IMR-90 (cell line): ENCODE data around the gene WNT7A. TPM values are rescaled to one million over a fixed set of nuclear protein-coding genes. Genes with fewer than 3 reads are reported as not detected.
A peak's percentile ranks its signal among the peaks of the same experiment; 100 is the strongest.

Experiments used
- ATAC-seq: fragments of 200-7000 bp; cut with Tn5 transposase; 2 replicates; pipeline ENCODE4 v1.9.1; 2020; ENCODE audit warnings: low read depth, mild to moderate bottlenecking, moderate library complexity
- BruUV-seq: library from RNA; stranded (reverse); fragments of 400-500 nt; replicated peaks from 2 replicates; lab custom pipeline; 2021; lab: Mats Ljungman, UMichigan
- CTCF ChIA-PET: fragments of 300-600 bp; formaldehyde crosslinking; extraction: SDS; loops from one replicate; lab custom pipeline; 2021; ENCODE audit warnings: antibody characterized with exemption; lab: Yijun Ruan, JAX
- POLR2A ChIA-PET: fragments of 300-600 bp; sonication (Branson Sonifier 250); formaldehyde crosslinking; loops from one replicate; lab custom pipeline; 2022; ENCODE audit warnings: antibody characterized with exemption; ENCODE audit not compliant: unreplicated experiment; lab: Charles Lee
- DNase-seq: peaks from one replicate; pipeline ENCODE4 v3.0.0; 2013
- H2AFZ ChIP-seq: replicated peaks from 2 replicates; pipeline ENCODE3; 2013; ENCODE audit warnings: low read length, mild to moderate bottlenecking; ENCODE audit not compliant: poor library complexity
- H2AK5ac ChIP-seq: 2 replicates; pipeline ENCODE4 v1.6.1; 2013; ENCODE audit warnings: low read depth, low read length, inconsistent platforms
- H2AK9ac ChIP-seq: replicated peaks from 2 replicates; pipeline ENCODE3; 2013; ENCODE audit warnings: mild to moderate bottlenecking, low read depth, low read length, moderate library complexity; ENCODE audit not compliant: poor library complexity
- H2BK120ac ChIP-seq: 2 replicates; pipeline ENCODE4 v1.6.1; 2013; ENCODE audit warnings: low read depth, low read length, inconsistent platforms
- H2BK15ac ChIP-seq: 3 replicates; pipeline ENCODE4 v1.6.1; 2013; ENCODE audit warnings: low read depth, low read length, inconsistent platforms
- H2BK20ac ChIP-seq: 2 replicates; pipeline ENCODE4 v1.6.1; 2013; ENCODE audit warnings: low read depth, mild to moderate bottlenecking, inconsistent platforms, low read length, moderate library complexity
- H2BK5ac ChIP-seq: 2 replicates; pipeline ENCODE4 v1.6.1; 2013; ENCODE audit warnings: mild to moderate bottlenecking, low read depth, low read length, inconsistent platforms; ENCODE audit not compliant: poor library complexity, severe bottlenecking
- H3K14ac ChIP-seq: replicated peaks from 2 replicates; pipeline ENCODE4 v1.6.1; 2013; ENCODE audit warnings: low read depth, low read length, inconsistent platforms
- H3K18ac ChIP-seq: 2 replicates; pipeline ENCODE4 v1.6.1; 2013; ENCODE audit warnings: low read depth, low read length, control low read depth
- H3K23ac ChIP-seq: 2 replicates; pipeline ENCODE4 v1.6.1; 2013; ENCODE audit warnings: low read depth, low read length, inconsistent platforms
- H3K27ac ChIP-seq: 2 replicates; pipeline ENCODE4 v1.5.1; 2013; ENCODE audit warnings: mild to moderate bottlenecking, control low read depth, low read length; ENCODE audit not compliant: insufficient read depth
- H3K27me3 ChIP-seq: 2 replicates; pipeline ENCODE4 v1.6.1; 2013; ENCODE audit warnings: low read length; ENCODE audit not compliant: control insufficient read depth, insufficient read depth
- H3K36me3 ChIP-seq: 2 replicates; pipeline ENCODE4 v1.6.1; 2013; ENCODE audit warnings: low read length, mixed read lengths; ENCODE audit not compliant: control insufficient read depth, insufficient read depth
- H3K4ac ChIP-seq: 2 replicates; pipeline ENCODE4 v1.6.1; 2013; ENCODE audit warnings: low read depth, low read length, inconsistent platforms
- H3K4me1 ChIP-seq: 2 replicates; pipeline ENCODE4 v1.6.1; 2013; ENCODE audit warnings: low read length, mixed read lengths; ENCODE audit not compliant: control insufficient read depth, insufficient read depth
- H3K4me2 ChIP-seq: 2 replicates; pipeline ENCODE4 v1.6.1; 2013; ENCODE audit warnings: low read depth, mild to moderate bottlenecking, control low read depth, low read length, moderate library complexity
- H3K4me3 ChIP-seq: 2 replicates; pipeline ENCODE4 v1.5.1; 2013; ENCODE audit warnings: low read depth, mild to moderate bottlenecking, control low read depth, low read length, moderate library complexity; ENCODE audit not compliant: insufficient read depth
- H3K56ac ChIP-seq: 2 replicates; pipeline ENCODE4 v1.6.1; 2013; ENCODE audit warnings: low read length, inconsistent platforms; ENCODE audit not compliant: insufficient read depth; ENCODE audit errors: extremely low read depth
- H3K79me1 ChIP-seq, 2 experiments: 2 replicates each; pipeline ENCODE4 v1.6.1; 2013; ENCODE audit warnings: low read length in 2 of 2, inconsistent platforms in 1 of 2, low read depth in 1 of 2
- H3K9ac ChIP-seq: 2 replicates; pipeline ENCODE4 v1.6.1; 2013; ENCODE audit warnings: low read depth, low read length, control low read depth
- H3K9me1 ChIP-seq: 2 replicates; pipeline ENCODE4 v1.6.1; 2013; ENCODE audit warnings: low read length, inconsistent platforms; ENCODE audit not compliant: insufficient read depth
- H3K9me3 ChIP-seq: 2 replicates; pipeline ENCODE4 v1.6.1; 2013; ENCODE audit warnings: low read length; ENCODE audit not compliant: control insufficient read depth, insufficient read depth
- H4K20me1 ChIP-seq: 2 replicates; pipeline ENCODE4 v1.6.1; 2013; ENCODE audit warnings: low read length, inconsistent platforms; ENCODE audit not compliant: insufficient read depth
- H4K5ac ChIP-seq: 2 replicates; pipeline ENCODE4 v1.6.1; 2013; ENCODE audit warnings: mild to moderate bottlenecking, low read depth, low read length, control low read depth
- H4K8ac ChIP-seq, 2 experiments: 2 replicates each; pipeline ENCODE4 v1.6.1; 2013; ENCODE audit warnings: low read depth in 2 of 2, low read length in 2 of 2, control low read depth in 1 of 2, inconsistent platforms in 1 of 2
- H4K91ac ChIP-seq: 2 replicates; pipeline ENCODE4 v1.6.1; 2013; ENCODE audit warnings: low read depth, low read length, inconsistent platforms; ENCODE audit not compliant: insufficient read depth
- BHLHE40 ChIP-seq: fragments of 150-350 bp; IDR thresholded peaks from 2 replicates; pipeline ENCODE4 v1.6.1; 2016; ENCODE audit warnings: mild to moderate bottlenecking, low read depth, low read length
- CEBPB ChIP-seq: IDR thresholded peaks from 2 replicates; pipeline ENCODE4 v1.6.1; 2012; ENCODE audit warnings: low read depth, low read length, improper control_type of control experiment
- CHD1 ChIP-seq: IDR thresholded peaks from 2 replicates; pipeline ENCODE4 v1.6.1; 2012; ENCODE audit warnings: low read depth, low read length, improper control_type of control experiment
- CTCF ChIP-seq: conservative IDR thresholded peaks from 2 replicates; pipeline ENCODE4 v1.5.1; 2012; ENCODE audit warnings: mild to moderate bottlenecking, low read depth, low read length, improper control_type of control experiment
- FOS ChIP-seq: fragments of 150-350 bp; IDR thresholded peaks from 2 replicates; pipeline ENCODE4 v1.6.1; 2016; ENCODE audit warnings: low read depth, low read length
- MAFK ChIP-seq: IDR thresholded peaks from 2 replicates; pipeline ENCODE4 v1.6.1; 2012; ENCODE audit warnings: low read depth, low read length, improper control_type of control experiment
- MAZ ChIP-seq: IDR thresholded peaks from 2 replicates; pipeline ENCODE4 v1.6.1; 2012; ENCODE audit warnings: low read depth, mild to moderate bottlenecking, low read length, improper control_type of control experiment, moderate library complexity, borderline replicate concordance
- MXI1 ChIP-seq: IDR thresholded peaks from 2 replicates; pipeline ENCODE4 v1.6.1; 2012; ENCODE audit warnings: low read depth, mild to moderate bottlenecking, low read length, moderate library complexity, borderline replicate concordance
- NFE2L2 ChIP-seq: fragments of 150-350 bp; IDR thresholded peaks from 2 replicates; pipeline ENCODE4 v1.6.1; 2016; ENCODE audit warnings: low read depth, mild to moderate bottlenecking, low read length
- POLR2A ChIP-seq: IDR thresholded peaks from 2 replicates; pipeline ENCODE4 v1.6.1; 2012; ENCODE audit warnings: mild to moderate bottlenecking, low read depth, low read length
- RAD21 ChIP-seq: IDR thresholded peaks from 2 replicates; pipeline ENCODE4 v1.6.1; 2012; ENCODE audit warnings: low read length, improper control_type of control experiment
- RCOR1 ChIP-seq: IDR thresholded peaks from 2 replicates; pipeline ENCODE4 v1.6.1; 2012; ENCODE audit warnings: mild to moderate bottlenecking, low read length, improper control_type of control experiment; ENCODE audit not compliant: insufficient replicate concordance
- RFX5 ChIP-seq: IDR thresholded peaks from 2 replicates; pipeline ENCODE4 v1.8.0; 2012; ENCODE audit warnings: low read depth, mild to moderate bottlenecking, low read length, moderate library complexity
- SMC3 ChIP-seq: fragments of 150-350 bp; IDR thresholded peaks from 2 replicates; pipeline ENCODE4 v1.6.1; 2016; ENCODE audit warnings: low read depth, mild to moderate bottlenecking, antibody characterized with exemption, low read length, moderate library complexity
- WGBS, 2 experiments: methylation state at CpG; one replicate each; pipeline versions ENCODE4 v1.1.5 to v1.1.7; 2013; ENCODE audit warnings: missing lambda C conversion rate in 2 of 2; ENCODE audit not compliant: insufficient read length in 1 of 2; ENCODE audit errors: extremely low coverage in 2 of 2; 5-methylcytosine and 5-hydroxymethylcytosine counted together
- dilution Hi-C: fragments of 300-500 bp; cut with HindIII; formaldehyde crosslinking; loops from one replicate; pipeline ENCODE4 v1.14.3; 2018; ENCODE audit warnings: low sequenced_read_pairs; ENCODE audit not compliant: unreplicated experiment
- in situ Hi-C: fragments of 300-500 bp; cut with MboI; formaldehyde crosslinking; loops from 3 replicates; pipeline ENCODE4 v1.14.3; 2019; ENCODE audit warnings: low sequenced_read_pairs, inconsistent platforms, mixed read lengths
- intact Hi-C: fragments of 100-400 bp; cut with micrococcal nuclease; formaldehyde crosslinking; loops from 2 replicates; pipeline ENCODE4 v1.10.0; 2022
- polyA plus RNA-seq, 3 experiments: library from polyadenylated mRNA; depleted of rRNA; stranded (reverse); fragments of >200 nt; gene quantifications; 2 replicates each; pipeline ENCODE4 v1.2.3, GENCODE V29; 2012; ENCODE audit warnings: low replicate concordance in 1 of 3
- total RNA-seq: library from RNA; depleted of rRNA; stranded (reverse); fragments of >200 nt; gene quantifications from 2 replicates; pipeline ENCODE4 v1.2.3, GENCODE V29; 2012
- TF ChIP-seq, protein P1 (sequence below): fragments of 150-350 bp; IDR thresholded peaks from 2 replicates; pipeline ENCODE4 v1.6.1; 2017; ENCODE audit warnings: mild to moderate bottlenecking, antibody characterized with exemption, low read length, low read depth
- TF ChIP-seq, protein P2 (sequence below): fragments of 150-350 bp; IDR thresholded peaks from 2 replicates; pipeline ENCODE4 v1.6.1; 2016; ENCODE audit warnings: low read depth, mild to moderate bottlenecking, low read length, moderate library complexity, borderline replicate concordance

Gene WNT7A
- total and polyA plus RNA-seq, 2 of the 4 experiments (the other 2 are of a cell fraction) = not detected

DNA sequence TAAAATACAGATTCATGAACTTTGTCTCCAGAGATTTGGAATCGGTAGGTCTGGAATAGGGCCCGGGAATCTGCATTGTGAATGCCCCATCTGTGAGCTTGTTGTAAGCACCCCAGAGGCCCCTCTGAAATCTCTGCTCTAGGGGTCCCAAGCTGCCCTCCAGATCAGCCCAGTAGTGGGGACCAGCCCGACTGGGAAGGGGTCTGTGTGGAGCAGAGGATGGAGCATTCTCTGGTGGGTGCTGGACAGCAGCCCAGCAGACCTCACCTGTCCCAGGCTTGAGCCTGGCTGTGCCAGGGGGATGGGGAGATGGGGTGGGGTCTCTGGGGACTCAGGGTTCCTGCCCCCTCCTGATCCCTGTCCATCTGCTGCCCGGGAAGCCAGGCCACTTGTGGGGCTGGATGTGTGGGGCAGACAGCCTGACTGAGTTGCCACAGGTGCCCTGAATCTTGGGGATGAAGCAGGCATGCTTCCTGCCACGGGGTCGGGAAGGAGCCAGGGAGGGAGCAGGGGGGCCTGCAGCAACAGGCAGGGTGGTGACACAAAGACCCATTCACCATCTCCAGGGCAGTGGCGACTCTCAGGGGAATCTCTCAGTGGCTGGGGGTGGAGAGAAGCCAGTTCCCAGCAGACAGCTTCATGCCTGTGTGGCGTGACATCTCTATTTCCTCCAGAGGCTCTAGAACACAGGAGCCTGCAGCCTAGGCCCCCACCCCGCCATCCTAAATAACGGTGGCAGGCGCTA, 99.3 kb downstream of the WNT7A start:
- Histone ChIP-seq H3K27me3 (no peaks in the 10 kb centered on the region), H2BK5ac (no peak overlapping the region), H3K23ac (no peak overlapping the region), H3K27ac (no peak overlapping the region), H3K9ac (no peak overlapping the region), H2BK120ac (no peak overlapping the region), H3K14ac (no peak overlapping the region), H2BK20ac (no peak overlapping the region), H3K36me3 (no peaks in the 10 kb centered on the region), H3K4me1 (no peaks in the 10 kb centered on the region), H3K9me1 (no peaks in the 10 kb centered on the region), H3K4me3 (no peak overlapping the region), H3K4me2 (no peak overlapping the region), H3K4ac (no peak overlapping the region), H3K9me3 (peaks cover 1% of the 10 kb centered on the region), H4K91ac (no peak overlapping the region), H2BK15ac (no peak overlapping the region), H4K20me1 (no peaks in the 10 kb centered on the region), H2AK5ac (no peak overlapping the region), H4K5ac (no peak overlapping the region), H2AK9ac (no peak overlapping the region), H4K8ac (no peak overlapping the region), H3K56ac (no peak overlapping the region), H2AFZ (peak overlapping the region; percentile 15), H3K79me1 (no peaks in the 10 kb centered on the region), H3K18ac (no peak overlapping the region)
- ATAC-seq = no peak
- dilution Hi-C loops = no loop called here
- 0% methylated on average over 1 of the region's 11 CpGs; no CpG with 5 or more reads in 1 of the 2 experiments for WGBS, 2 experiments
- ChIA-PET POLR2A (no interaction called here), CTCF (no interaction called here)
- intact Hi-C loops = no loop called here
- in situ Hi-C loops = no loop called here
- BruUV-seq = no TSS peak
- DNase-seq = no peak
- no peak for TF ChIP-seq CTCF
- no peak for TF ChIP-seq RAD21
- TF ChIP-seq SMC3 = no peak
- no peak for TF ChIP-seq FOS
- TF ChIP-seq, protein P1, sequence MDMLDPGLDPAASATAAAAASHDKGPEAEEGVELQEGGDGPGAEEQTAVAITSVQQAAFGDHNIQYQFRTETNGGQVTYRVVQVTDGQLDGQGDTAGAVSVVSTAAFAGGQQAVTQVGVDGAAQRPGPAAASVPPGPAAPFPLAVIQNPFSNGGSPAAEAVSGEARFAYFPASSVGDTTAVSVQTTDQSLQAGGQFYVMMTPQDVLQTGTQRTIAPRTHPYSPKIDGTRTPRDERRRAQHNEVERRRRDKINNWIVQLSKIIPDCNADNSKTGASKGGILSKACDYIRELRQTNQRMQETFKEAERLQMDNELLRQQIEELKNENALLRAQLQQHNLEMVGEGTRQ = no peak
- TF ChIP-seq, protein P2, sequence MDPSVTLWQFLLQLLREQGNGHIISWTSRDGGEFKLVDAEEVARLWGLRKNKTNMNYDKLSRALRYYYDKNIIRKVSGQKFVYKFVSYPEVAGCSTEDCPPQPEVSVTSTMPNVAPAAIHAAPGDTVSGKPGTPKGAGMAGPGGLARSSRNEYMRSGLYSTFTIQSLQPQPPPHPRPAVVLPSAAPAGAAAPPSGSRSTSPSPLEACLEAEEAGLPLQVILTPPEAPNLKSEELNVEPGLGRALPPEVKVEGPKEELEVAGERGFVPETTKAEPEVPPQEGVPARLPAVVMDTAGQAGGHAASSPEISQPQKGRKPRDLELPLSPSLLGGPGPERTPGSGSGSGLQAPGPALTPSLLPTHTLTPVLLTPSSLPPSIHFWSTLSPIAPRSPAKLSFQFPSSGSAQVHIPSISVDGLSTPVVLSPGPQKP = no peak
- no peak for TF ChIP-seq MAZ
- no peak for TF ChIP-seq MAFK
- no peak for TF ChIP-seq POLR2A
- no peak for TF ChIP-seq CHD1
- TF ChIP-seq RFX5 = no peak
- TF ChIP-seq BHLHE40 = no peak
- no peak for TF ChIP-seq CEBPB
- TF ChIP-seq NFE2L2 = no peak
- TF ChIP-seq MXI1 = no peak
- no peak for TF ChIP-seq RCOR1
